Endodermal cell (in vitro differentiated cells): ENCODE measurements around the gene DHX57. TPM values are rescaled to one million over a fixed set of nuclear protein-coding genes. Genes with fewer than 3 reads are reported as not detected.

ENCODE experiments used
- DNase-seq: peaks from one replicate; pipeline ENCODE4 v3.0.0-alpha.2; 2017
- H3K27ac ChIP-seq: 2 replicates; pipeline ENCODE4 v1.5.1; 2013; ENCODE audit warnings: mild to moderate bottlenecking, low read depth, low read length, moderate library complexity
- H3K27me3 ChIP-seq: 2 replicates; pipeline ENCODE4 v1.6.1; 2013; ENCODE audit warnings: mild to moderate bottlenecking, low read length, moderate library complexity; ENCODE audit not compliant: insufficient read depth, control insufficient read depth, poor library complexity, severe bottlenecking
- H3K36me3 ChIP-seq: 2 replicates; pipeline ENCODE4 v1.7.0; 2013; ENCODE audit warnings: mild to moderate bottlenecking, low read length, moderate library complexity; ENCODE audit not compliant: control insufficient read depth, insufficient read depth
- H3K4me1 ChIP-seq: one replicate; pipeline ENCODE4 v1.7.0; 2013; ENCODE audit warnings: low read length; ENCODE audit not compliant: control insufficient read depth, insufficient read depth
- H3K4me3 ChIP-seq: 2 replicates; pipeline ENCODE4 v1.5.1; 2013; ENCODE audit warnings: mild to moderate bottlenecking, low read length, moderate library complexity
- H3K9ac ChIP-seq: 2 replicates; pipeline ENCODE4 v1.6.1; 2013; ENCODE audit warnings: mild to moderate bottlenecking, low read length, moderate library complexity; ENCODE audit not compliant: poor library complexity, severe bottlenecking; ENCODE audit errors: extremely low read depth
- H3K9me3 ChIP-seq: 2 replicates; pipeline ENCODE4 v1.6.1; 2013; ENCODE audit warnings: mild to moderate bottlenecking, low read length, moderate library complexity; ENCODE audit not compliant: control insufficient read depth
- H3K27ac Mint-ChIP-seq: 2 replicates; pipeline ENCODE4 v1.8.0; 2020; ENCODE audit warnings: mixed read lengths
- H3K27me3 Mint-ChIP-seq: 2 replicates; pipeline ENCODE4 v1.8.0; 2021; ENCODE audit warnings: mild to moderate bottlenecking, mixed read lengths; ENCODE audit not compliant: insufficient read depth
- H3K36me3 Mint-ChIP-seq: 2 replicates; pipeline ENCODE4 v1.8.0; 2020; ENCODE audit warnings: low read depth, mixed read lengths
- H3K4me1 Mint-ChIP-seq: 2 replicates; pipeline ENCODE4 v1.8.0; 2020; ENCODE audit warnings: mixed read lengths
- H3K4me3 Mint-ChIP-seq: 2 replicates; pipeline ENCODE4 v1.8.0; 2020; ENCODE audit warnings: mild to moderate bottlenecking, moderate library complexity, mixed read lengths
- H3K9me3 Mint-ChIP-seq: 2 replicates; pipeline ENCODE4 v1.8.0; 2020; ENCODE audit warnings: mild to moderate bottlenecking, mixed read lengths
- WGBS, 2 experiments: methylation state at CpG; one replicate each; pipeline versions ENCODE4 v1.1.5 to v1.1.7; 2013; ENCODE audit warnings: missing lambda C conversion rate in 2 of 2, mixed read lengths in 1 of 2; ENCODE audit not compliant: insufficient coverage in 1 of 2, insufficient read length in 1 of 2; 5-methylcytosine and 5-hydroxymethylcytosine counted together
- total RNA-seq, 2 donors: library from RNA; stranded (reverse); fragmentation: NEBNext Ultra II Directional in 1 of 2; extraction: Animal tissue kit (Norgen Biotek cat#: 25700) in 1 of 2; gene quantifications; 2 replicates in 1 of 2; 3 replicates in 1 of 2; pipeline ENCODE4 v1.2.1, GENCODE V29; 2021
- TF ChIP-seq, protein P1 (sequence below): fragments of 200-600 bp; sonication (generic); conservative IDR thresholded peaks from 2 replicates; pipeline ENCODE4 v1.5.0; 2021; ENCODE audit warnings: antibody characterized with exemption, mild to moderate bottlenecking

DHX57 gene
- total RNA-seq, 2 donors from 2014 or later: 35.4 to 45.7 TPM

DNA sequence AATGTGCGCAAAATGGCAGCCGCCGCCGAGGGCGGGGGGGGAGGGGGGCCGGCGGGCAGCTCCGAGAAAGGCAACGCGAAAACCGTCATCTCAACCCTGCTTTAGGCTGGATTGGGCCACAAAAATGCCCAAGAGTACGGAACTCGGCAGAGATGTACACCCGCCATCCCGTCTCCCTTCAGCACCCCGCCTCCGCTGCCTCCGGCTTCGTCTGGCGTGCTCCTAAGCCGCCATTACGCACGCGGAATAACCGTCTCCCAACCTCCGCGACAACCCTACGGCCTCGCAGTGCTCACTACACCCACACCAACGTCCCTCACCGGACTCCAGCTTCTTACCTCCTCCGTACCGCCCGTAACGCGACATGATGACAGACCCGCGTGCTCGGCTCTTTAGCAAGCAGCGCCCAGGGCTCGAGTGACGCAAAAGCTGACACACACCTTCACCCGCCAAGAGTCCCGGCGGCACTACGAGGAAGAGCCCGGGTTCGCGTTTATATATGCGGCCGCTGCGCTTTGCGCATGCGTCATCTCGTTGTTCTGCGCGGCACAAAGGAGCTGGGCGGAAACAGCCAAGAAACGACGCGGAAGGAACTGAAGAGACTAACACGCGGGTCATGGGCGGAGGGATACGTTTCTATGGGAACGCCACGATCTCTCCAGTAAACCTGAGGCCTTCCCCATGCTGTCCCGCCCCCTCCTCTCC, 124.7 kb downstream of the DHX57 start, which contains the start of gene SRSF7:
SRSF7 (minus strand) TSS at position 471 of the 705 bp plus-strand sequence; CDS start at position 366, 105 bp downstream.
- peaks cover 45% of the 10 kb centered on the region for H3K36me3 Mint-ChIP-seq
- peaks cover 4% of the 10 kb centered on the region for H3K4me1 ChIP-seq
- H3K27ac ChIP-seq: peak within 1 kb of the TSS; percentile 96
- H3K27ac Mint-ChIP-seq: peak within 1 kb of the TSS; percentile 100
- peak within 1 kb of the TSS; percentile 100 for H3K4me3 Mint-ChIP-seq
- peak; percentile 99 for DNase-seq
- WGBS, 2 experiments: 0% methylated on average over 41 to 68 of the region's 68 CpGs
- no peaks in the 10 kb centered on the region for H3K9me3 ChIP-seq
- peaks cover under 1% of the 10 kb centered on the region for H3K9me3 Mint-ChIP-seq
- no peaks in the 10 kb centered on the region for H3K27me3 ChIP-seq
- H3K4me1 Mint-ChIP-seq: peaks cover 42% of the 10 kb centered on the region
- H3K36me3 ChIP-seq: peaks cover 39% of the 10 kb centered on the region
- H3K27me3 Mint-ChIP-seq: no peaks in the 10 kb centered on the region
- TF ChIP-seq, protein P1, sequence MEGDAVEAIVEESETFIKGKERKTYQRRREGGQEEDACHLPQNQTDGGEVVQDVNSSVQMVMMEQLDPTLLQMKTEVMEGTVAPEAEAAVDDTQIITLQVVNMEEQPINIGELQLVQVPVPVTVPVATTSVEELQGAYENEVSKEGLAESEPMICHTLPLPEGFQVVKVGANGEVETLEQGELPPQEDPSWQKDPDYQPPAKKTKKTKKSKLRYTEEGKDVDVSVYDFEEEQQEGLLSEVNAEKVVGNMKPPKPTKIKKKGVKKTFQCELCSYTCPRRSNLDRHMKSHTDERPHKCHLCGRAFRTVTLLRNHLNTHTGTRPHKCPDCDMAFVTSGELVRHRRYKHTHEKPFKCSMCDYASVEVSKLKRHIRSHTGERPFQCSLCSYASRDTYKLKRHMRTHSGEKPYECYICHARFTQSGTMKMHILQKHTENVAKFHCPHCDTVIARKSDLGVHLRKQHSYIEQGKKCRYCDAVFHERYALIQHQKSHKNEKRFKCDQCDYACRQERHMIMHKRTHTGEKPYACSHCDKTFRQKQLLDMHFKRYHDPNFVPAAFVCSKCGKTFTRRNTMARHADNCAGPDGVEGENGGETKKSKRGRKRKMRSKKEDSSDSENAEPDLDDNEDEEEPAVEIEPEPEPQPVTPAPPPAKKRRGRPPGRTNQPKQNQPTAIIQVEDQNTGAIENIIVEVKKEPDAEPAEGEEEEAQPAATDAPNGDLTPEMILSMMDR: no peak
- peak within 1 kb of the TSS; percentile 99 for H3K4me3 ChIP-seq
- peak within 1 kb of the TSS; percentile 99 for H3K9ac ChIP-seq

DNA sequence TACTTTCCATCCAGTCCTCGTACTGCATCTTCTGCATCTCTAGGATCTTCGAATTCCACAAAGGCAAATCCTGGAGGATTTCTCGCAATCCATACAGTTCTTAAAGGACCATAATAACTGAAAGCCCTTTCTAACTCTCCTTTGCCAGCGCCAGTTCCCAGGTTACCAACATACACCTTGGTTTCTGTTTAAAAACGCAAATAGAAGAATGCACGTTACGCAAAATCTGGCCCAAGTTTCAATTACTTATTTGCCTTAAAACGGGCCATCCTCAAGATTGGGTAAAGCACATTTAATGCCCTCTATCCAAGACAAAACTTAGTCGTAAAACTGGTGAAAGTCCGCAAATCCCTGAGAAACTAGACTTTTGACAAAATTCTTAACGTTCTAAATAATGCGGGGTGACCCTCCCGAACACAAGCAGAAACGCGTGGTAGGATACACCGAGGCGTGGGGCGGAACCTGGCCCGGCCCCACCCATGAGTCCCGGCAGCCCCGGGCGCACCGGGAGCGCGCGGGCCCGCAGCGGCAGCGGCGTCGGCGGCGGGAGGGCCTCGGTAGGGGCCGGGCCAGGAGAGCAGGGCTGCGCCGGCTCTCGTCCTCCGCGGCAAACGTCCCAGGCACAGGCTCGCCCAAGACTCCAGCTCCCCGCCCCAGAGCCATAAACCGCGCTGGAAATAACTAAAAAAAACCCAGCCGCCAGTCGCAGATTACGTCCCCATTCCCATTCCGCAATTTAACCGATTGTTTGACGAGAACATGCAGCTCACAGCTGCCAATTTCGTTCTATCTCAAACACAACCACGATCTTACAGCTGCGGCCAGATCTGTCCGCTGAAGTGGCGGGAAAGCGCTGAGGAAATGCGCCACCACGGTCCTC, 125.5 kb downstream of the DHX57 start:
- Histone ChIP-seq H3K9me3 (no peaks in the 10 kb centered on the region), H3K27me3 (no peaks in the 10 kb centered on the region), H3K4me1 (peaks cover 4% of the 10 kb centered on the region), H3K9ac (peak overlapping the region; percentile 99), H3K27ac (peak overlapping the region; percentile 62), H3K4me3 (peak overlapping the region; percentile 99), H3K36me3 (peaks cover 47% of the 10 kb centered on the region)
- 0% methylated on average over 40 to 59 of the region's 59 CpGs for WGBS, 2 experiments
- no peak for DNase-seq
- H3K27me3 Mint-ChIP-seq: no peaks in the 10 kb centered on the region
- peaks cover 53% of the 10 kb centered on the region for H3K36me3 Mint-ChIP-seq
- no peaks in the 10 kb centered on the region for H3K9me3 Mint-ChIP-seq
- TF ChIP-seq, protein P1: no peak
- H3K4me3 Mint-ChIP-seq: peak overlapping the region; percentile 100
- H3K27ac Mint-ChIP-seq: peak overlapping the region; percentile 100
- H3K4me1 Mint-ChIP-seq: peaks cover 42% of the 10 kb centered on the region

DNA sequence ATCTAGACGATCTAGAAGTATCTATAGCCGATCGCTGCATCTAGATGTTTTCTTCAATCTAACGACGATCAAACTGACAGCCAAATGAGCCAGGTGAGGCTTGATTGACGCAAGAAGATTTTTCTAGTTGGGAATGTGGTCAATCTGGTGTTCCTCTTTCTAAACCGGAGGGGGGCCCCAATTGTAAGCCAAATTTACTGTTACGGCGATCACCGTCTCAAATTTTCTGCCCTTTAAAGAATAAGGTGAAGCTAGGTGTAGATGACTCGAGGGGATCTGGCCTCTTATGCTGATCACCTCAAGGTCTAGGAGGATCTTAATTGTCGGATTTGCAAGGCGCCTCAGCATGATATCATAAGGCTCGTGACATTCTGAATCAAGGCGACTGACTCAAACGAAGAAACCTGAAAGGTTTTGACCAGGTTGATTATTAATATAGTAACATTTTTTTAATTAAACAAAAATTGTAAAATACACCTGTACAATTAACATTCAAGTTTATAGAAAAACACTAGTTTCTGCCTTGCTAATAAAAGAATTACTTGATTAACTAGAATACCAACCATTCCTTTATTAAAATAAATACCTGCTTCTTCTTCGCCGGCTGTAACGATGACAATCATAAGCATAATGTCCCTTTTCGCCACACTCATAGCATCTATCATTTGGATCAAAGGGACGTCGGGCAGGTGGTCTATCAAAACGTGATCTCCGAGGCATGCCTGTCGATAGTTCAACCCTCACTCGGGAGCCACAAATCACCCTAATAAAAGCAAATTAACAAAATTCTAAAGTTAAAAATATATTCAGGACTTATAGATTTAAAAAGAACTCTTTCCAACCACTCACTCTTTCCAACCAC, 126.6 kb downstream of the DHX57 start:
- 69 to 83% methylated on average over 16 to 25 of the region's 26 CpGs for WGBS, 2 experiments
- peaks cover 58% of the 10 kb centered on the region for H3K36me3 ChIP-seq
- H3K4me3 Mint-ChIP-seq: peak overlapping the region; percentile 100
- H3K27me3 ChIP-seq: no peaks in the 10 kb centered on the region
- peak overlapping the region; percentile 79 for H3K27ac Mint-ChIP-seq
- H3K4me3 ChIP-seq: peak overlapping the region; percentile 99
- peaks cover 64% of the 10 kb centered on the region for H3K36me3 Mint-ChIP-seq
- no peaks in the 10 kb centered on the region for H3K27me3 Mint-ChIP-seq
- no peak for DNase-seq
- H3K9ac ChIP-seq: peak overlapping the region; percentile 99
- H3K27ac ChIP-seq: no peak overlapping the region
- no peaks in the 10 kb centered on the region for H3K9me3 ChIP-seq
- TF ChIP-seq, protein P1: no peak
- no peaks in the 10 kb centered on the region for H3K9me3 Mint-ChIP-seq
- peaks cover 42% of the 10 kb centered on the region for H3K4me1 Mint-ChIP-seq
- peaks cover 4% of the 10 kb centered on the region for H3K4me1 ChIP-seq
